IPS-18c (cell line): ENCODE results near the gene AGTR1.
"Not testable (repeated sequence)": the region's sequence is repeated elsewhere in the genome, so short reads cannot be mapped to it uniquely, and the experiment has no call there.

Experiments
- H3K4me3 ChIP-seq: 2 replicates; pipeline ENCODE4 v1.7.0; 2013; ENCODE audit warnings: low read depth, mild to moderate bottlenecking, low read length, moderate library complexity; ENCODE audit not compliant: insufficient read depth
- H3K9me3 ChIP-seq: one replicate; pipeline ENCODE4 v1.6.1; 2013; ENCODE audit warnings: mild to moderate bottlenecking, low read length, moderate library complexity; ENCODE audit not compliant: control insufficient read depth, insufficient read depth

AGTR1 gene

GRCh38 chr3:148786159-148786558 is 88.5 kb downstream of the AGTR1 start:
- not testable (repeated sequence) for H3K9me3 ChIP-seq, H3K4me3 ChIP-seq

DNA sequence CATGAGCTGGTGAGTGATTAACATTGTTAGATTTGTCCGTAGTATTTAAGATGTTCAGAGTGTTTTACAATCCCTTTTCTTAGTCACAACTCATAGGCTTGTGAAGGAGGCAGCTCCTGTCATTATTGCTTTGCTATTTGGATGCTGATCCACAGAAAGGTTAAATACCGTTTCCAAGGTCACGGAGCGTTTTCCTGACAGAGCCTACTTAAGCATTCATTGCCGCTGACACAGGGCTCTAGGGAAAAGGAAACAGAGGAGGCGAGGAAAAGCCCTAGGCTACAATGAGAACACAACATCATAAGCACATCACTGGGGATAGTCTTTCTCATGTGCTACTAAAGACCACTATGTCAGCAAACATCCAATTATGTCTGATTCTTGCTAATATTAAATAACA is 91.4 kb downstream of the AGTR1 start:
- H3K4me3 ChIP-seq, result no peak overlapping the region
- H3K9me3 ChIP-seq, result no peaks in the 10 kb centered on the region

DNA sequence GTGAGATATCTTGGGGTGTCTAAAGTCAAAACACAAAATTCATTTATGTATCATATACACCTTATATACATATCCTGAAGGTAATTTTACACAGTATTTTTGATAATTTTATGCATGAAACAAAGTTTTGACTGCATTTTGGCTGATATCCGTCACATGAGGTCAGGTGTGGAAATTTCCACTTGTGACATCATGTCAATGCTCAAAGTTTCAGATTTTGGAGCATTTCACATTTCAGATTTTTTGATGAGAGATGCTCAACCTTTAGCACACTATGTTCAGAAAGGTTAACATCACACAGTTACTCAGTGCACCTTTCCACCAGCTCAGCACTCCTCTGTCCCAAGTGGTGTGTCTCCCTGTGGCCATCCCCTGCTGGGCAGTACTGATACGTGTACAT is 92.2 kb downstream of the AGTR1 start:
- H3K4me3 ChIP-seq, result no peak overlapping the region
- no peaks in the 10 kb centered on the region for H3K9me3 ChIP-seq

GRCh38 chr3:148790370-148790769 is 92.7 kb downstream of the AGTR1 start:
- no peaks in the 10 kb centered on the region for H3K9me3 ChIP-seq
- no peak overlapping the region for H3K4me3 ChIP-seq

- no peak overlapping the region for H3K4me3 ChIP-seq
Observed at GRCh38 chr3:148790851-148791735, 93.4 kb downstream of the AGTR1 start.

DNA sequence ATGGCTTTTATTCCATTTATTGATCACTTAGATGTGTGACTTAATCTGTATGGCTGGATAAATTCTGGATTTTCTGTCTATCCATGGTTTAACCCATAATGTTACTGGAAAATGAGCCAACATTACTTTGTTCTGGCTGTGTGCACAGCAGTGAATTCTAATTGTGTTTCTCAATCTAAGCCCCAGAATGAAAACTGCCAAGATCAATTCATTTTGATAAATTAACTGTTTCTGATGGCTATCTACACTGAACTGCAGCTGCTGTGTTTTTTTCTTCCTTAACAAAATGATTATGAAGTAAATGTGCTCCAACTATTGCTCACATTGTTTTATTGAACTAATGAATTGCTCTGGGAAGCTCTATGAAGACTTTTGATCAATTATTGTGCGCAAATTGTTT is 94.2 kb downstream of the AGTR1 start:
- Histone ChIP-seq H3K4me3 (no peak overlapping the region), H3K9me3 (no peaks in the 10 kb centered on the region)

More at GRCh38 chr3:148790851-148791735, 93.4 kb downstream of the AGTR1 start:
- H3K9me3 ChIP-seq, result no peaks in the 10 kb centered on the region

DNA sequence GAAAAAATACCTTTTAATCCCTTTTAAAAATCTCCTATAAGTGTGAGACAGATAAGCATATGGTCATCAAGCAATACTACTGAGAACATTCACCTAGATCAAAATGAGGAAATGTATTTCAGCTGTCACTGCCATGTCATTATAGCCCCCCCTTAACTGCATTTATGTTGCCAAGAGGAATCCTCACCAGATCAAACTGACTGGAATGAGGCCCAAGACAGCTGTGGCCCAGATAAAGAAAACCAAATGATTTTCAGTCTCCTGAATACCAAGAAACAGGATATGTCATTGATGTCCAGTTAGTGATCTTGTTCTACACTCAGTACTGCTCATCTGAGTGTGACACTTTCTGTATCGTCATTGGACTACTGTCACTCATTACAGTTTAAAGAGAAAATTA is 94.8 kb downstream of the AGTR1 start:
- Histone ChIP-seq H3K4me3 (no peak overlapping the region), H3K9me3 (no peaks in the 10 kb centered on the region)
